ENCODE data around the gene XIRP2.

DNA sequence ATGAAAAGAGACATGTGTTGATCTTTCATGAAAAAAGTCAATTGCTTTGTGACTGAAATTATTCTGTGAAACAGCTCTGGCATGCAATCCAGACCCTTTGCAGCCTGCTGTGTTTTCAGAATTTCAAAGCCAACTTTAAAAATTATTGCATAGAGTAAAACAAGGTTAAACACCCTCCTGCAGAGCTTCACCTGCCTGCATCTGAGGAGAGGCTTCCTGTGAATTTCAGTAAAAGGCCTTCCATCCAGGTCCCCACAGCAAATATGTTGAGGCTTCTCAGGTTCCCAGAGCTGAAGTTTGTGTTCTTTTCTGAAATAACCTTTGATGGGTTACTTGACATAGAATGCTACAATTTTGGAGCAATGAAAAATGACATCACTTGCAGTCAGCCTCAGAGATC, 4.1 kb downstream of the XIRP2 start:
- no peak for TF ChIP-seq POLR2A (IDR thresholded peaks at IDR 0.05)
- TF ChIP-seq, protein P1, sequence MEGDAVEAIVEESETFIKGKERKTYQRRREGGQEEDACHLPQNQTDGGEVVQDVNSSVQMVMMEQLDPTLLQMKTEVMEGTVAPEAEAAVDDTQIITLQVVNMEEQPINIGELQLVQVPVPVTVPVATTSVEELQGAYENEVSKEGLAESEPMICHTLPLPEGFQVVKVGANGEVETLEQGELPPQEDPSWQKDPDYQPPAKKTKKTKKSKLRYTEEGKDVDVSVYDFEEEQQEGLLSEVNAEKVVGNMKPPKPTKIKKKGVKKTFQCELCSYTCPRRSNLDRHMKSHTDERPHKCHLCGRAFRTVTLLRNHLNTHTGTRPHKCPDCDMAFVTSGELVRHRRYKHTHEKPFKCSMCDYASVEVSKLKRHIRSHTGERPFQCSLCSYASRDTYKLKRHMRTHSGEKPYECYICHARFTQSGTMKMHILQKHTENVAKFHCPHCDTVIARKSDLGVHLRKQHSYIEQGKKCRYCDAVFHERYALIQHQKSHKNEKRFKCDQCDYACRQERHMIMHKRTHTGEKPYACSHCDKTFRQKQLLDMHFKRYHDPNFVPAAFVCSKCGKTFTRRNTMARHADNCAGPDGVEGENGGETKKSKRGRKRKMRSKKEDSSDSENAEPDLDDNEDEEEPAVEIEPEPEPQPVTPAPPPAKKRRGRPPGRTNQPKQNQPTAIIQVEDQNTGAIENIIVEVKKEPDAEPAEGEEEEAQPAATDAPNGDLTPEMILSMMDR (IDR thresholded peaks at IDR 0.05): no peak
